SIG-M5 (cell line): ENCODE results near the gene CD53.
"Not testable (repeated sequence)": the region's sequence is repeated elsewhere in the genome, so short reads cannot be mapped to it uniquely, and the experiment has no call there.

Experiments
- DNase-seq: peaks from one replicate; lab custom pipeline; 2025; lab: John Stamatoyannopoulos, UW

CD53 gene, protein sequence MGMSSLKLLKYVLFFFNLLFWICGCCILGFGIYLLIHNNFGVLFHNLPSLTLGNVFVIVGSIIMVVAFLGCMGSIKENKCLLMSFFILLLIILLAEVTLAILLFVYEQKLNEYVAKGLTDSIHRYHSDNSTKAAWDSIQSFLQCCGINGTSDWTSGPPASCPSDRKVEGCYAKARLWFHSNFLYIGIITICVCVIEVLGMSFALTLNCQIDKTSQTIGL

DNA sequence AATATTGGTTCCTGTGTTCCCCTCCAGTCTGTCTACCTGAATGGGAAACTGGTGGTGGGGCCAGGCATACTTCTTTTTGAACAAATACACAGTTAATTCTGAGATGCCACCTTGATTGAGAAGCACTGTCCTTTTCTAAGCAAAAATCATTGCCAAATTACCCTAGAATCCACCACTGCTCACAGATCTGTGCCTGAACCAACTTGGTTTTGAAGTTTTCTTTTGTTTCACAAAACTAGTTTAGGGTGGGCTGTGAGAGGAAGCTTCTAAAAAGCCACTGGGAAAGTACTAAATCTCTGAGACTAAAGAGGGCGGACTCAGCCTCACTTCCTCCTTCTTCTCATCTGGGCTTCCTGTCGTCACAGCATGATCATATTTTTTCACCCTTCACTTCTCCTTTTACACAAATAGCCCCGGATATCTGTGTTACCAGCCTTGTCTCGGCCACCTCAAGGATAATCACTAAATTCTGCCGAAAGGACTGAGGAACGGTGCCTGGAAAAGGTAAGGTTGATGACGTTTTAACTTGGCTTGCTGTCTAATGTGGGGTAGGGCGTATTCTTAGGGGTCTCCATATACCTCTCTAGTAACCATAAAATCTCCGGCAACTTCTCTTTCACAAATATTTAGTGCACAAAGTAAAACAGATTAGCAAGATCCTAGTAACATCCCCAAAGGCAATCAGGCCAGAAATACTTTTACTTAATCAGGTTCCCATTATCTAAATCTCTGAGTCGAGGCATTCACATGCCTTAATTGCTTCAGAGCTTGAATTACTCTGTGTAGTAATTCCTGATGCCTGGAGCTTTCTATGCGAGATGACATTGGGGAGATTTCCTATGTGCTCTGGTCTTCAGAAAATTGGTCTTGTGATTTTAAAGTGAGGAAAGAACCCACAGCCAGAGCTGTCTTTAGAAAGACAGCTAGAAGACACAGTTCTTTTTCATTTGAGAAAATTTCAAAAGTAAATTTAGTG, at the start of gene CD53:
Gene CD53 (plus strand): TSS at position 404 of the 976 bp plus-strand sequence. CDS start 18,261 bp downstream, outside the sequence.
- peak; percentile 82 for DNase-seq

DNA sequence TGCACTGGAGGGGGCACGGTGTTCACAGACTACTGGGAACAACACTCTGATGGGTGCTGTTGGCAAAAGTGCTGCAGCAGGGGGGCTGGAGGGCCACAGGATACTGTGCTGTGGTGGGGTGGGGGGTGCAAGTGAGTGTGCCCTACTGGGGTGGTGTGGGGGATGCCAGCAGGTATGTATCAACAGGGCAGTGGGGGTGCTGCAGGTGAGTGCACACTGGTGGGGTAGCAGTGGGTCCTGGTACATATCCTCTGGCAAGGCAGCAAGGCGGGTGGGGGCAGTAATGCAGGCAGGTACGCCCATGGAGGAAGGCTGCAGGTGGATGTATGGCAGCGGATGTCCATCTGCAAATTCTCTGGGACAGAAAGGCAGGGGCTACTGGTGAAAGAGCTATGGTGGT, 48.8 kb upstream of the CD53 start:
- DNase-seq = no peak

DNA sequence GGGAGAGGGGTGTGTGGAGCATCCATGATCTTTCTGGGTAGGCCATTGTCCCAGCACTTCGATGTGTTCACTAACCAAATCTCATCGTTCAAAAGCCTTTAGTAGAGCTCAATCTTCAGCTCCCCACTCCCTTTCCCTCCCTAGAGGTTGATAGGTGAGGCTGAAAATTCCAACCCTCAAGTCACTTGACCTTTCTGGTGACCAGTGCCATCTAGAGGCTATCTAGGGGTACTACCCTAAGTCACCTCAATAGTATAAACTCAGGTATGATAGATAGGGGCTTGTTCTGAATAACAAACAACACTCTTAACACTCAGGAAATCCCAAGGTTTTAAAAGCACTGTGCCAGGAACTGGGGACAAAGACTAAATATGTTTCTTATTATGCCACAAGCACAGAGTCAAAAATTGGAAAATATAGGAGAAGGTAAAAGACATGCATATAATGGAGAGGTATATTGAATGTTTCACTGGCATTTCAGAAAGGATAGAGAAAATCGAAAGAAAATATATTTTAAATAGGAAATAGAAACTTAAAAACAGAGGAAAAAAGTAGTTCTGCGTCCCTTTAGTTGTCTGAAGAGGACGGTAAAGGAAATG, 42.9 kb upstream of the CD53 start:
- DNase-seq = no peak

DNA sequence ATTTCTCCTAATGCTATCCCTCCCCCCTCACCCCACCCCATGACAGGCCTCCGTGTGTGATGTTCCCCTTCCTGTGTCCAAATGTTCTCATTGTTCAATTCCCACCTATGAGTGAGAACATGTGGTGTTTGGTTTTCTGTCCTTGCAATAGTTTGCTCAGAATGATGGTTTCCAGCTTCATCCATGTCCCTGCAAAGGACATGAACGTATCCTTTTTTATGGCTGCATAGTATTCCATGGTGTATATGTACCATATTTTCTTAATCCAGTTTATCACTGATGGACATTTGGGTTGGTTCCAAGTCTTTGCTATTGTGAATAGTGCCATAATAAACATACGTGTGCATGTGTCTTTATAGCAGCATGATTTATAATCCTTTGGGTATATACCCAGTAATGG, 39.2 kb upstream of the CD53 start:
- DNase-seq = not testable (repeated sequence)

DNA sequence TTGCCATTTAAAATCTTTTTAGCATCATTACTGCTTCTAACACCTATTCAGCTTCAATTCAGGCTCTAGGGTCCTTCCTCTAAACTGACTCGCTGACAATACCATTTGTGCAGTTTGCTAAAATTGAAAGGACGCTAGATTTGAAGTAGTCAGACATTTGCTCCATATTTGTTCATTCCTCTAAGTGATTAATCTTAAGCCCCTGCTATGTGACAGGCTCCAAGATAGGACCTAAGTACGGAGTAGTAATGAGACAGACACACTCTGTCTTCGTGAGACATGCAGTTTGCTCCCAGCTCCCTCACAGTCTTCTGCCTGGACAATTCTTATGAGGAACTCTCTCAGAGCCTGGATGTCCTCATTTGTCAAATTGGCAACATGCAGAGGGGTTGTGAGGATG, 26.1 kb upstream of the CD53 start:
- no peak for DNase-seq

DNA sequence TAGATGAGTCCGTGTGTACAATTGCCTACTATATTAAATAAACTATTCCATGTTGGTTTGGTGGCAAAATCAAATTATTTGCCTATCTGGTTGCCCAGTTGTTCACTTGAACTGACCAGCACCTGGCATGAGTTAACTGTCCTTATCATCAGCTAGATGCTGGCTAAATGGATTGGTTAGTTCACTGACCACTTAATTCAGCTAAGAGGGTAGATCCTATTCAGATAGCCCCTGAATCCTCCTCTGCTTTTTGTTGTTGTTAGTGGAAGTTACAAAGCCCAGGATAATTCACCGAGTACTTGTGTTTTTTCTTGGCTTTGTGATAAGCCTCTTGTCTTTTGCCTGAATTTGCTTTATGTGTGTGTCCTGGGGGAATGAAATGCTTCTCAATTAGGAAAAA, 22.8 kb upstream of the CD53 start:
- no peak for DNase-seq

DNA sequence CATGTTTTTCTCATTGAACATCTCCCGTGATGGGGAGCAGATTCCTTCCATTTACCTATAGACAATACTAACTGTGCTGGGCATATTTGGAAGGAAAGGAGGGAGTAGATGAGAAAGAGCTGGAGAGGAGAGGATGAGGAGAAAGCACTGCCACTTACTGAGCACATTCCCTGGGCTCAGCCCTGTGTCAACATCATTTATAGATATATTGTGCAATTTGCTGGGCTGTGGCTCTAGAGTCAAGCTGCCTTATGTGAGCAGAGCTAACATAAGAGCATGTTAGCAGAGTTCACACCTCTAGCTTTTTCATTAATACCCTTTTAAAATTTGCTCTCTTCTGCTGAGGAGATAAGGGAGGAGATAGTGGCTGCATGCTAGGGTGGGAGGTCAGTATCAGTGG, 22.3 kb upstream of the CD53 start:
- DNase-seq = no peak

DNA sequence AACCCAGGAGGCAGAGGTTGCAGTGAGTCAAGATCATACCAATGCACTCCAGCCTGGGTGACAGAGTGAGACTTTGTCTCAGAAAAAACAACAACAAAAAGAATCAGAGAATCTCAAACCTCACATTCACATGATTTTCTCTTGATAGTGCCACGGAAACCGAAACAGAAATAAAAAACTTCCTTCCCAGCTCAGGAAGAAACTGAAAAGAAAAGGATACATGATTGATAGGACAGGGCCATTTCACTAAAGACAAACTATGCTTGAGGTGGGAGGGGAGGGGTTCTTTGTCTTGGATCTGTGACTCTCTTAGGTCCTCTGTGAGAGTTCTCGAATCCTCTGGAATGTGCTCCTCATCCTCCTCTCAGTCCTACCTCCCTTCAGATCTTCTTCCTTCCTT, 19.8 kb upstream of the CD53 start:
- no peak for DNase-seq

DNA sequence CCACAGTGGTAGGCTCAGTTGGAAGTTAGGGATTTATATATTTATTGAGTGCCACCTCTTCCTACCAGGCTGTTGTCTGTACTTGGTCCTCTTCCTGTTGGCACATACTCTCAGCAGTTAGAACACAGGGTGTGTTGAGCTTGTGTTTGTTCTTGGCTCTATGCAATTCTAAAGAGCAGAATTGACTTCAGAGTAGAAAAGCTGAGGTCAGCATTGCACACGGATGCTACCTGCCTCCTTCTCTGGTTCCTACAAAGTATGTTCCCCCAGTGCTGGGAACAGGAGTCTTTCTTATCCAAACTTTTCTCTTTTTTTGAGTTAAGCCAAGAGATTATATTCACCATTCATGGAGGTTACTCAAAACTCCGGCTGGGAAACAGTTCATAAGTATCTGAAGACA, 16.5 kb upstream of the CD53 start:
- no peak for DNase-seq

DNA sequence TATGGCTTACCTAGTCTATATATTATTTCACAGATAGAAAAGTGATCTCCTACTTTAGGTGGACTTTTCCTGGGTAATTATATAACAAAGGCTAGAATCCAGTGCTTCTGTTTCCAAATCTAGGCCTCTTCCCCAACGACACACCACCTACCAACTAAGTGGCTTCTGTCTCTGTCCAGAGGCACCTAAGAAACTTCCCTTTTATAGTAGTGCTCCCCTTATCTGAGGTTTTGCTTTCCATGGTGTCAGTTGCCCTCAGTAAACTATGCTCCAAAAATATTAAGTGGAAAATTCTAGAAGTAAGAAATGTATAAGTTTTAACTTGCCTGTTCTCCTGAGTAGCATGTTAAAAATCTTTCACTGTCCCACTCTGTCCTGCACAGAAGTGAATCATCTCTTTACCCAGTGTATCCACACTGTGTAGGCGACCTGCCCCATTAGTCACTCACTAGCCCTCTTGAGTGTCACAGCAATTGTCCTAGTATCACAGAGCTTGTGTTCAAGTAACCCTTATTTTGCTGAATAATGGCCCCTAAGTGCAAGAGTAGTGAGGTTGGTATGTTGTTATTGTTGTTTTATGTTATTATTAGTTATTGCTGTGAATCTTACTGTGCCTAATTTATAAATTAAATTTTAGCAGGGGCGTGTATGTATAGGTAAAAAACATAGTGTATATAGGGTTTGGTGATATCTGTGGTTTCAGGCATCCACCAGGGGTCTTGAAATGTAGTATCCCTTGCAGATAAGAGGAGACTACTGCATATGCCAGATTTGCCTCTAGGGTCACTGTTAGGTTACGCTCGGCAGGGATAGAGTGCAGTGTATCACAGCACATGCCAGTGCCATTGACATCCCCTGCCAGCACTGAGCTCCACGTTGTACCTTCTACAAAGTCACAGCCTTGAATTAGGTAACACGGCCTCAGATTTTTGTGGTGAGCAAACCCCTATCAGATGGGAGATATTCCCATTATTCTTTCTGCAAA, 14.7 kb upstream of the CD53 start:
- no peak for DNase-seq

DNA sequence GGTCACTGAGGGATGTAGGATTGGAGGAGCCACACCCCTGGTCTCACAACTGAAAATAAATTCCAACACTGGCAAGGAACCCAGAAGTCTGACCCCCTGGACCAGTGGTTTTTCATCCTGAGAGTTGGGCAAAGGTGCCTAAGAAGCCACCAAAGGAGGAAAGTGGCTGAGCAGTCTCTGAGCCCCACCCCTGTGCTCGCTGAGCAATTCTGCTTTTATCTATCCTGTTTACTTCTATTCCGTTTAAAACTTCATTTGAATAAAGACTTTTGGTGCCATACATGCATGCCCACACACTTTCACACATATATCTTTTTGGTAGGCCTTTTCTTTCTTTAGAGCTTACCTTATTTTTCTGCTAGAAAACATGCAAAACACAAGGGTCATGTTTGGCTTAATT, 13.9 kb upstream of the CD53 start:
- no peak for DNase-seq

DNA sequence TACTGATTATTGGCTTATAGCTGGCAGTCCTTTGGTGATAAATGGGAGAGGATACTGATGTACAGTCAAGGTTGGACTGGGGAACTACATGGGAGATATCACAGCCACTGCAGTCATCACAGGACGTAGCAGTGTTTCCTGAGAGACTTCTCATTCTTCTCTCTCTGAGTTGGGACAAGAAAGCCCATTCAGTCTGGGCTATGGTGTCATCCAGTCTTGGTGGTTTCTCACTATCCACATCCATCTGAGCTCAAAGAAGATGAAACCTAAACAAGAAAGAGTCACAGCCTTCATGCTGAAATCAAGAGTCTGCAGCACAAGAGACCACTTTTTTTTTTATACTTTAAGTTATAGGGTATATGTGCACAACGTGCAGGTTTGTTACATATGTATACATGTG, 12.8 kb upstream of the CD53 start:
- no peak for DNase-seq

DNA sequence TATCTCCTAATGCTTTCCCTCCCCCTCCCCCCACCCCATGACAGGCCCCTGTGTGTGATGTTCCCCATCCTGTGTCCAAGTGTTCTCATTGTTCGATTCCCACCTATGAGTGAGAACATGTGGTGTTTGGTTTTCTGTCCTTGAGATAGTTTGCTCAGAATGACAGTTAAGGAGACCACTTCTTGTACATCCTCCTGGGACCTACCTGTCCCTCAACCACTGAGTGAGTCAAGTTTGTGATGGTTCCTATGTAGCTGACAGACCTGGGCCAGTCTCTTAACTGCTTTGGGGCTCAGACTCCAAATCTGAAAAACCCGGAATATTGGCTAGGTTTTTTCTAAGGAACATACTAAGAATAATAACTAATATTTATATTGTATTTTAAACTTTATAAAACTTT, 12.3 kb upstream of the CD53 start:
- DNase-seq = not testable (repeated sequence)

DNA sequence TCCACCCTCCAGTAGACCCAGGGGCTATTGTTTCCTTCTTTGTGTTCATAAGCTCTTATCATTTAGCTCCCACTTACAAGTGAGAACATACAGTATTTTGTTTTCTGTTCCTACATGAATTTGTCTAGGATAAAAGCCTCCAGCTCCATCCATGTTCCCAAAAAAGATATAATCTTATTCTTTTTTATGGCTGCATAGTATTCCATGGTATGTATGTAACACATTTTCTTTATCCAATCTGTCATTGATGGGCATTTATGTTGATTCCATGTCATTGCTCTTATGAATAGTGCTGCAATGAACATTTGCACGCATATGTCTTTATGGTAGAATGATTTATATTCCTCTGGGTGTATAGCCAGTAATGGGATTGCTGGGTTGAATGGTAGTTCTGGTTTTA, 11.0 kb upstream of the CD53 start:
- not testable (repeated sequence) for DNase-seq

DNA sequence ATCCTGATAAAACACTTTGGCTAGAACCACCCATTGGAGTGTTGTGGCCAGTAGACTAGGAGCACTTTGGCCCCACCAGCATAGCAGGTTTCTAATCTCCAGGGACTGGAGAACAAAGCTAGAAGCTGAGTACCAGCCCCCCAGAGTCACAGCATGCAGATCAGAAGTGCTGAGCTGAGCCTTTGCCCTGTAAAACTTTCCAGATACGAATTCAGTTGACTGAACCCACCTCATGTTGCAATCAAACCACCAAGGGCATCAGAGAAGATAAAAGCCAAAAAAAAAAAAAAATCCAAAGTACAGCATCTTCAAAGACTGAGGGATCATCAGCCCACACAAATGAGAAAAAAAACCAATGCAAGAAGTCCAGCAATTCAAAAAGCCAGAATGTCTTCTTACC, 8.7 kb upstream of the CD53 start:
- no peak for DNase-seq

DNA sequence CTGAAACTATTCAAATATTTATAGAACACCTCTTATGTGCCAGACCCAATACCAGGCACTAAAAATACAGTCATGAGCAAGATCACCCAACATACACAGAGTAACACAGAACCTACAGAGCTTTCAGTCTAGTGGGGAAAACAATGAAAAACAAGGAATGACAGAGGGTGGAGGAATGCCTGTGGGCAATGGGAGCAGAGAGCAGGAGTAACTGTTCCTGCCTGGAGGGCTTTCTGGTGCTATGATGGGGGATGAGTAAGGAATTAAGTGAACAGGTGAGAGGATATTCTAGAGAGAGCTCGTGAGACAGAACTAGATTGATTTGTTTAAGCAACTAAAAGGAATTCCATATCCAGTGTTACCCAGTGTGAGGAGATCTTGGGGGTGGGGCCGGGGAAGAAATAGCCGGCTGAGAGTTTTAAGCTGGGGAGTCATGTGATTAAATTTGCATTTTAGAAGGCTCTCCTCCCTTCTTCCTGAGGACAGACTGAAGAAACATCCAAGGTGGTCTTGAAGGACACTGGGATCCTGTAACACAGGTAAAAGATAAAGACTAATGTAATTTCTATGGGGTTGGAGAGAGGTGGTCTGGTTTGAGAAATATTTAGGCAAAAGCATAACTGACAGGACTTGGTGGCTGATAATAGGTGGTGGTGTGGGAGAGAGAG, 2.1 kb upstream of the CD53 start:
- no peak for DNase-seq

DNA sequence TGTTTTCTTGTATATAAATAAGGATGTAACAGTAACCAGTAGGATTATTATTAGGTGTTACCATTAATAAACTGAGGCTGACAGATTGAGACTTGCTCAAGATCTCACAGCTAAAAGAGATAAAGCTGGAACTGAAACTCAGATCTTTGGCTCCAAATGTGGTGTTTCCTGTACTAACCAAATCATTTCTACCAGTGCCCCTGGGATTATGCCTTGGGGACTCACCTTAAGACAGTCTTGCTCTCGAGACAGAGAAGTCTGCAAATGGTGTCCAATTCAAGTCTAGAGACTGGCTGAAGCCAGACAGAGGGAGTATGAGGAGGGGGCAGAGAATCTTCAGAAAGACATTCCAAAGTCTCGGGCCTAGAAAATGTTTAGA, 593 bp upstream of the CD53 start:
- no peak for DNase-seq

DNA sequence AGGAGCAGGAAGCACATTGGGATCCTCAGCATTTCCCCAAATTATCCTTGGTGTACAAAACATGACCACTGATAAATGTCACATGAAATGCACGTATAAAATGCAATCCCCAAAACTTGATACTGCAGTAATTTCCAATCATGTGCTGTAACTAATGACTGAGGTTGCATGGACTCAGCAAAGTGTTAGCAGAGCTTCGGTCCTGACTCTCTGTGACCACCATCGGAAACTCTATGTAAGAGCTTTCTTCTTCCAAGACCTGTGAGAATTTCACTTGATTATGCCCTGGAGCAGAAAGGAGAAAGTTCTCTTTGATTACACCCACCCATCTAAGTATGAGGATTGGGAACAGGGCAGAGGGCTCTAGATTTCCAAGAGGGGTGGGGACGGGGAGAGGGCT, 908 bp downstream of the CD53 start:
- no peak for DNase-seq

DNA sequence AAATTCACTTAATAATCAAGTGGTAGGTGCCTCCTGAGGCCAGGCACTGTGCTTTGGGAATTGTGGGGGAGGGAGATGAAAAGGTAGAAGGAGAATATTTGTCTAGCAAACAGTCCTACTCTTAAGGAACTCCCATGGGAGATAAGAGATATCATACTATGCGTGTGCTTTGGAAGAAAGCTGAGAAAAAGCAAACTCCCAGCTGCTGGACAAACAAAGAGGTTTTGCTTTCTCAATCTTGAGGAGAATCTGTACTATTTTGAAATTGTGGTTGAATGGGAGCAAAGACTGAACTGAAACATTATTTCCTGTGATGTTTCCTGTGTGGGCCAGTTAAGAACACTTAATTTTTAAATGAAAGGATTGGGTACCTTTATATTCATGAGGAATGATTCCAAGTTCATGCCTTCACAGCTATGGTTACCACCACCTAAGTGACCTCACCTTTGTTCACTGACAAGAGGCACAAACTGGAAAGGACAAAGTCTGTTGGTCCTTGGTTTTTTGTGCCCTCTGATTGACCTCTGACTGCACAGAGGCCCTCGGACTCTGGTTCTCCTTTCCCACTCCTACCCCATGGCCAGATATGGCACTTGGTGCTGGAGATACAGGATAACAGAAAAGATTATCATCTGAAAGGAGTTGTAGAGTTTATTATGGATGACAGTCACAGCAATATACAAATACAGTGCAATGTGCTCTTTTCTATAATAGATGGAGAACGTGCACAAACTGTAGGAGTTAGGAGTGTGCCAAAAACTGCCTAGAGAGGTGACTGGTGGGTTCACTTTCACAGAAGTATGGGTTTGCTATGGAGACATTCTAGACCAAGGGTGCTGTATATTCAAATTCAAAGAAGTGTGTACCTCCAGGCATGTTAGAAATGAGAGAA, 1.6 kb downstream of the CD53 start:
- DNase-seq = no peak

DNA sequence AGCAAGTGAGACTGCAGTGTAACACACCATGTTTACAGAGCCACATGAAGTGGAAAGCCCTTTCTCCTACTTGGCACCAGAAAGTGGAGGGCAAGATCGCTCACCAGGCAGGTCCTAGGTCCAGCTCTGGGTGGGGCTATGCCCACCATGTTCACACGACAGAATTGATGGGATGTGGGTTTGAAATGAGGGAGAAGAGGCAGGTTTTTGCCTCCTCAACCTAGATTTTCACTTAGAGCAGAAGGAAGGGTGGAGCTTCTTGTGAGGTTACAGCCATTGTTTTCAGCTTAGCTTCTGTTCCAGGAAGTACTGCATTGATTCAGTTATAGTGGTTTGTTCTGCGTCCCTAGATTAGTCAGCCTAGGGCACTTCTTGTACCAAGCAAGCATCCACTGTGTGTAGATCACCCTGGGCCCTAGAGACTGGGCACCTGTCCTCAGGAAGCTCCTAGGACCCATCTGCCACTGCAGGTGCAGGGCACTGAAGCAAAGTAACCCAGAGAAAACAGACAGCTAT, 2.3 kb downstream of the CD53 start:
- no peak for DNase-seq
